Measurements from ENCODE around the gene BTBD7. TPM values are rescaled to one million over a fixed set of nuclear protein-coding genes. Genes with fewer than 3 reads are reported as not detected.

The BTBD7 gene
- total and polyA plus RNA-seq, 2 of the 4 experiments (the other 2 are of a cell fraction): 11.9 to 30.5 TPM

GRCh38 chr14:93326196-93326595 lies 6.6 kb downstream of the BTBD7 start:
- Histone ChIP-seq H2AFZ (replicated peaks; ENCODE audit: low read length, poor library complexity) (no peak overlapping the region), H3K4me1 (ENCODE audit: control insufficient read depth, insufficient read depth, low read length) (no peaks in the 10 kb centered on the region), H2BK15ac (ENCODE audit: low read depth, low read length) (no peak overlapping the region), H2BK20ac (ENCODE audit: low read depth, low read length) (no peak overlapping the region), H3K14ac (replicated peaks; ENCODE audit: low read depth, low read length) (no peak overlapping the region), H3K9ac (ENCODE audit: low read depth, low read length) (no peak overlapping the region), H4K5ac (ENCODE audit: low read depth, low read length) (no peak overlapping the region), H3K4ac (ENCODE audit: low read depth, low read length) (no peak overlapping the region), H3K36me3 (ENCODE audit: control insufficient read depth, insufficient read depth, low read length) (no peaks in the 10 kb centered on the region; the same call in 1 of the 2 replicates), H3K27ac (ENCODE audit: insufficient read depth, low read length) (no peak overlapping the region), H2AK5ac (ENCODE audit: low read depth, low read length) (no peak overlapping the region), H3K9me3 (ENCODE audit: control insufficient read depth, insufficient read depth, low read length) (no peaks in the 10 kb centered on the region), H3K9me1 (ENCODE audit: insufficient read depth, low read length) (0 out of 2 replicates have a peak, but pooled peaks cover 6% of the 10 kb centered on the region), H3K27me3 (ENCODE audit: control insufficient read depth, insufficient read depth, low read length) (no peaks in the 10 kb centered on the region), H3K56ac (ENCODE audit: extremely low read depth, insufficient read depth, low read length) (no peak overlapping the region), H3K79me1 (ENCODE audit: low read depth in 1 of 2, low read length in 2 of 2) (peaks cover 4 to 58% of the 10 kb centered on the region in 2 experiments; a peak in 3 of 4 replicates), H4K8ac (ENCODE audit: low read depth in 2 of 2, low read length in 2 of 2) (no peak overlapping the region), H3K4me2 (ENCODE audit: low read depth, low read length) (no peak overlapping the region), H3K23ac (ENCODE audit: low read depth, low read length) (no peak overlapping the region), H4K20me1 (ENCODE audit: insufficient read depth, low read length) (peaks cover 69% of the 10 kb centered on the region), H3K18ac (ENCODE audit: low read depth, low read length) (no peak overlapping the region), H2BK5ac (ENCODE audit: low read depth, low read length, poor library complexity, severe bottlenecking) (no peak overlapping the region), H2AK9ac (replicated peaks; ENCODE audit: low read depth, low read length, poor library complexity) (no peak overlapping the region), H2BK120ac (ENCODE audit: low read depth, low read length) (no peak overlapping the region), H3K4me3 (ENCODE audit: insufficient read depth, low read depth, low read length) (no peak overlapping the region), H4K91ac (ENCODE audit: insufficient read depth, low read depth, low read length) (no peak overlapping the region)
- TF ChIP-seq FOS (IDR thresholded peaks at IDR 0.05; ENCODE audit: low read depth, low read length) (no peak), MAZ (IDR thresholded peaks at IDR 0.05; ENCODE audit: borderline replicate concordance, low read depth, low read length) (no peak), BHLHE40 (IDR thresholded peaks at IDR 0.05; ENCODE audit: low read depth, low read length) (no peak), RAD21 (IDR thresholded peaks at IDR 0.05; ENCODE audit: low read length) (no peak), RFX5 (IDR thresholded peaks at IDR 0.05; ENCODE audit: low read depth, low read length) (no peak), USF2 (IDR thresholded peaks at IDR 0.05; ENCODE audit: low read depth, low read length) (no peak), NFE2L2 (IDR thresholded peaks at IDR 0.05; ENCODE audit: low read depth, low read length) (no peak), POLR2A (IDR thresholded peaks at IDR 0.05; ENCODE audit: low read depth, low read length) (no peak), CTCF (conservative IDR thresholded peaks at IDR 0.05; ENCODE audit: low read depth, low read length) (no peak), SMC3 (IDR thresholded peaks at IDR 0.05; ENCODE audit: low read depth, low read length) (no peak), RCOR1 (IDR thresholded peaks at IDR 0.05; ENCODE audit: insufficient replicate concordance, low read length) (no peak)
- CTCF ChIA-PET: no interaction called here
- no TSS peak for BruUV-seq (replicated peaks)
- dilution Hi-C loops (cut with HindIII; ENCODE audit: low sequenced_read_pairs, unreplicated experiment): no loop called here
- WGBS, 2 experiments (ENCODE audit: extremely low coverage in 2 of 2, insufficient read length in 1 of 2): no CpG with 5 or more reads among the region's 5 CpGs
- in situ Hi-C loops (cut with MboI; ENCODE audit: low sequenced_read_pairs): no loop called here
- intact Hi-C loops (cut with micrococcal nuclease): no loop called here
- POLR2A ChIA-PET (ENCODE audit: unreplicated experiment): no interaction called here
- no peak for ATAC-seq (ENCODE audit: low read depth)
- DNase-seq: no peak

All from IMR-90 (cell line).